Activated CD4-positive, alpha-beta memory T cell treated with anti-CD3 and anti-CD28 coated beads for 36 hours (primary cell): ENCODE data around the gene TMEM245. TPM values are rescaled to one million over a fixed set of nuclear protein-coding genes. Genes with fewer than 3 reads are reported as not detected.
"Not testable (repeated sequence)": the region's sequence is repeated elsewhere in the genome, so short reads cannot be mapped to it uniquely, and the experiment has no call there.

Experiments used
- CTCF ChIA-PET: fragments of 350-600 bp; sonication (Branson Sonifier 250); formaldehyde crosslinking; loops from one replicate; lab custom pipeline; 2021; ENCODE audit warnings: antibody characterized with exemption, inconsistent platforms; lab: Charles Lee
- POLR2A ChIA-PET: fragments of 350-600 bp; sonication (Branson Sonifier 250); formaldehyde crosslinking; loops from one replicate; lab custom pipeline; 2021; ENCODE audit warnings: antibody characterized with exemption; lab: Charles Lee
- DNase-seq: peaks from one replicate; pipeline ENCODE4 v3.0.0-alpha.2; 2020
- H3K27ac Mint-ChIP-seq: one replicate; pipeline ENCODE4 v1.8.0; 2021; ENCODE audit warnings: mixed read lengths
- H3K27me3 Mint-ChIP-seq: one replicate; pipeline ENCODE4 v1.8.0; 2021; ENCODE audit warnings: mixed read lengths
- H3K36me3 Mint-ChIP-seq: one replicate; pipeline ENCODE4 v1.8.0; 2021; ENCODE audit warnings: mixed read lengths
- H3K4me1 Mint-ChIP-seq: one replicate; pipeline ENCODE4 v1.8.0; 2021; ENCODE audit warnings: low read depth, mixed read lengths
- H3K4me3 Mint-ChIP-seq: one replicate; pipeline ENCODE4 v1.8.0; 2021; ENCODE audit warnings: mild to moderate bottlenecking, mixed read lengths
- H3K9me3 Mint-ChIP-seq: one replicate; pipeline ENCODE4 v1.8.0; 2021; ENCODE audit warnings: mixed read lengths
- intact Hi-C: fragments of 100-400 bp; cut with micrococcal nuclease; formaldehyde crosslinking; loops from one replicate; pipeline ENCODE4 v1.15.1; 2023
- total RNA-seq, 2 experiments: library from RNA; stranded (reverse); gene quantifications; one replicate each; pipeline ENCODE4 v1.2.3, GENCODE V29; 2021

Gene TMEM245
- total RNA-seq, 2 experiments from 2014 or later = 23.0 TPM

- no peak overlapping the region for H3K4me3 Mint-ChIP-seq
- CTCF ChIA-PET = interaction anchor here (0.6 kb wide), 2 partner anchors 18 to 64 kb away, joined by 3 read pairs; no protein-coding TSS in a partner anchor
- peaks cover under 1% of the 10 kb centered on the region for H3K9me3 Mint-ChIP-seq
- intact Hi-C loops = no loop called here
- H3K36me3 Mint-ChIP-seq = peaks cover under 1% of the 10 kb centered on the region
- H3K27ac Mint-ChIP-seq = no peak overlapping the region
- POLR2A ChIA-PET = no interaction called here
- DNase-seq = no peak
- H3K27me3 Mint-ChIP-seq = no peaks in the 10 kb centered on the region
- H3K4me1 Mint-ChIP-seq = peaks cover 17% of the 10 kb centered on the region
Measured at GRCh38 chr9:108997112-108997511, 122.6 kb downstream of the TMEM245 start.

- no peak for DNase-seq
- Mint-ChIP-seq H3K36me3 (no peaks in the 10 kb centered on the region), H3K4me1 (peaks cover 17% of the 10 kb centered on the region), H3K9me3 (no peaks in the 10 kb centered on the region), H3K27ac (no peak overlapping the region), H3K27me3 (no peaks in the 10 kb centered on the region), H3K4me3 (no peak overlapping the region)
- CTCF ChIA-PET = interaction anchor here (0.6 kb wide), 2 partner anchors 19 to 65 kb away, joined by 3 read pairs; no protein-coding TSS in a partner anchor
- POLR2A ChIA-PET = no interaction called here
- intact Hi-C loops = no loop called here
Measured at GRCh38 chr9:108996643-108997042, 123.1 kb downstream of the TMEM245 start.

GRCh38 chr9:108994695-108995094, 125.1 kb downstream of the TMEM245 start:
- H3K27ac Mint-ChIP-seq = no peak overlapping the region
- no peak overlapping the region for H3K4me3 Mint-ChIP-seq
- no peaks in the 10 kb centered on the region for H3K27me3 Mint-ChIP-seq
- CTCF ChIA-PET = no interaction called here
- no peaks in the 10 kb centered on the region for H3K9me3 Mint-ChIP-seq
- DNase-seq = no peak
- POLR2A ChIA-PET = no interaction called here
- peaks cover 4% of the 10 kb centered on the region for H3K36me3 Mint-ChIP-seq
- intact Hi-C loops = no loop called here
- H3K4me1 Mint-ChIP-seq = peaks cover 8% of the 10 kb centered on the region

GRCh38 chr9:108991479-108991878, 128.3 kb downstream of the TMEM245 start:
- intact Hi-C loops = no loop called here
- no peak for DNase-seq
- ChIA-PET CTCF (no interaction called here), POLR2A (no interaction called here)
- Mint-ChIP-seq H3K4me3 (no peak overlapping the region), H3K4me1 (peaks cover 8% of the 10 kb centered on the region), H3K9me3 (no peaks in the 10 kb centered on the region), H3K27ac (no peak overlapping the region), H3K27me3 (no peaks in the 10 kb centered on the region), H3K36me3 (peaks cover 4% of the 10 kb centered on the region)

GRCh38 chr9:108983885-108984284, 135.9 kb downstream of the TMEM245 start:
- intact Hi-C loops = no loop called here
- Mint-ChIP-seq H3K4me3 (no peak overlapping the region), H3K36me3 (no peaks in the 10 kb centered on the region), H3K27me3 (no peaks in the 10 kb centered on the region), H3K9me3 (no peaks in the 10 kb centered on the region), H3K4me1 (no peaks in the 10 kb centered on the region), H3K27ac (no peak overlapping the region)
- DNase-seq = no peak
- CTCF ChIA-PET = no interaction called here
- POLR2A ChIA-PET = no interaction called here

- Mint-ChIP-seq H3K4me3 (no peak overlapping the region), H3K36me3 (no peaks in the 10 kb centered on the region)
- intact Hi-C loops = no loop called here
Measured at GRCh38 chr9:108980893-108981292, 138.9 kb downstream of the TMEM245 start.

GRCh38 chr9:108978205-108978604, 141.5 kb downstream of the TMEM245 start:
- CTCF ChIA-PET = no interaction called here
- Mint-ChIP-seq H3K4me3 (no peak overlapping the region), H3K9me3 (no peaks in the 10 kb centered on the region), H3K36me3 (no peaks in the 10 kb centered on the region), H3K27ac (no peak overlapping the region), H3K27me3 (no peaks in the 10 kb centered on the region), H3K4me1 (no peaks in the 10 kb centered on the region)
- no peak for DNase-seq
- POLR2A ChIA-PET = no interaction called here
- intact Hi-C loops = no loop called here

More at GRCh38 chr9:108980893-108981292, 138.9 kb downstream of the TMEM245 start:
- ChIA-PET POLR2A (no interaction called here), CTCF (no interaction called here)
- no peak for DNase-seq
- Mint-ChIP-seq H3K27ac (no peak overlapping the region), H3K4me1 (no peaks in the 10 kb centered on the region), H3K27me3 (no peaks in the 10 kb centered on the region), H3K9me3 (no peaks in the 10 kb centered on the region)

GRCh38 chr9:108973895-108974294, 145.9 kb downstream of the TMEM245 start:
- DNase-seq = no peak
- CTCF ChIA-PET = no interaction called here
- Mint-ChIP-seq H3K4me1 (no peaks in the 10 kb centered on the region), H3K27ac (no peak overlapping the region), H3K9me3 (peaks cover 12% of the 10 kb centered on the region), H3K27me3 (no peaks in the 10 kb centered on the region), H3K4me3 (no peak overlapping the region), H3K36me3 (peaks cover 6% of the 10 kb centered on the region)
- POLR2A ChIA-PET = no interaction called here
- intact Hi-C loops = no loop called here

GRCh38 chr9:108972626-108973209, 147.0 kb downstream of the TMEM245 start:
- H3K9me3 Mint-ChIP-seq = peaks cover 12% of the 10 kb centered on the region
- no peaks in the 10 kb centered on the region for H3K4me1 Mint-ChIP-seq
- H3K4me3 Mint-ChIP-seq = no peak overlapping the region
- POLR2A ChIA-PET = no interaction called here
- CTCF ChIA-PET = no interaction called here
- H3K36me3 Mint-ChIP-seq = peaks cover 6% of the 10 kb centered on the region
- no peak overlapping the region for H3K27ac Mint-ChIP-seq
- no peaks in the 10 kb centered on the region for H3K27me3 Mint-ChIP-seq
- no peak for DNase-seq
- intact Hi-C loops = no loop called here

- Mint-ChIP-seq H3K36me3 (peaks cover 6% of the 10 kb centered on the region), H3K4me3 (no peak overlapping the region), H3K27me3 (no peaks in the 10 kb centered on the region), H3K4me1 (no peaks in the 10 kb centered on the region), H3K9me3 (peaks cover 12% of the 10 kb centered on the region), H3K27ac (no peak overlapping the region)
- ChIA-PET POLR2A (no interaction called here), CTCF (no interaction called here)
- intact Hi-C loops = no loop called here
- DNase-seq = no peak
Measured at GRCh38 chr9:108972186-108972585, 147.6 kb downstream of the TMEM245 start.

- CTCF ChIA-PET, H3K27ac Mint-ChIP-seq: not testable (repeated sequence)
Measured at GRCh38 chr9:108971392-108971791, 148.4 kb downstream of the TMEM245 start.

GRCh38 chr9:108967916-108968315, 151.8 kb downstream of the TMEM245 start:
- CTCF ChIA-PET = no interaction called here
- peaks cover 6% of the 10 kb centered on the region for H3K36me3 Mint-ChIP-seq

More at GRCh38 chr9:108971392-108971791, 148.4 kb downstream of the TMEM245 start:
- H3K4me1 Mint-ChIP-seq, H3K4me3 Mint-ChIP-seq, intact Hi-C loops, H3K27me3 Mint-ChIP-seq, H3K36me3 Mint-ChIP-seq, POLR2A ChIA-PET, DNase-seq: not testable (repeated sequence)
- H3K9me3 Mint-ChIP-seq = peaks cover 12% of the 10 kb centered on the region

More at GRCh38 chr9:108967916-108968315, 151.8 kb downstream of the TMEM245 start:
- Mint-ChIP-seq H3K27ac (no peak overlapping the region), H3K9me3 (peaks cover 12% of the 10 kb centered on the region), H3K27me3 (no peaks in the 10 kb centered on the region), H3K4me1 (no peaks in the 10 kb centered on the region), H3K4me3 (no peak overlapping the region)
- POLR2A ChIA-PET = no interaction called here
- intact Hi-C loops = no loop called here
- DNase-seq = no peak
